HG02973 (cell line): ENCODE results near the gene AHNAK2.

ENCODE experiments used
- ATAC-seq: cut with Tn5 transposase; IDR thresholded peaks from one replicate; pipeline ENCODE4 v1.9.1; 2021; ENCODE audit warnings: moderate library complexity; ENCODE audit not compliant: unreplicated experiment

Gene AHNAK2

DNA sequence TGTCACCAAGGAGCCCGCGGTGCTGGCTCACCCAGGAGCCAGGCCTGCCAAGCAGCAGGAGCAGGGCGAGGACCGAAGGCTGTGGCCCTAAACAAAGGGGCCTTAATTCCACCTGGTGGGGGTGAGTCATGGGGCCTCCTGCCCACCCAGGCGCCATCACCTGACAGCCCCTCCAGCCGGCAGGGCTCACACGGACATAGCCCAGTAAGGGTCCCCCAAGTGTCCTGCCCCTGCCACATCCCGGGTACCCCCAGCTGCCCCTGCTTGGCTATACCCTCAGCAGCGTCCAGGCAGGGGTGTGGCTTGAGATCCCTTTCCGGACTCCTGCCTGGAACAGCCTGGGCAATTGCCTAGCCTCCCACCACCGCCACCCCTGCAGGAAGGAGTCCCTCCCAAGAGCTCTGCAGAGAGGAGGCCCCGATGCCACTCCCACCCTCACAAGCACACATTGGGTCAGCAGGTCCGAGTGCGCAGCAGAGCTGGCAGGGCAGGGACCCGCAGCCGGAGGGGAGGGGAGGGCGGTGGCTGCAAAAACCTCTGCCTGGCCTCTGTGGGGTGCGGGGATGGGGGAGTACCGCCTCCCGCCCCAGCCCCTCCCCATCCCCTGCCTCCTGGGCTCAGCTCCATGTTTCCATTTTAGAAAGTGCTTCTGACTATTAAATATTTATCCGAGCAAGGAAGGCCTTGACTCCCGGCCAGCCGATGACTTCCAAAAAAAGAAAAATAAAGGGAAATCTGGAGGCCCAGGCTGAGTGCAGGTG is 4.6 kb downstream of the AHNAK2 start:
- no peak for ATAC-seq

DNA sequence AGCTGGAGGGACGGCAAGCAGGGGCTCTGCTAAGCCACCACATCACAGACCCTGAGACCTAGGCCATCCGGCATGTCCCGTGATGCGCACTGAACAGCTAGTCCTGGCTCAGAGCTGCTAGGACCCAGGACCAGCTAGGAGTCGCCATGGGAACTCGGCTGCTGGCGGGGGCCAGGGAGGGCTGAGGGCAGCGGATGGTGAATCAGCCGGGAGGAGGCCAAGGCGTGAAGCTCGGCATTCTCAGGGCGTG is 5.1 kb downstream of the AHNAK2 start:
- ATAC-seq, result no peak

DNA sequence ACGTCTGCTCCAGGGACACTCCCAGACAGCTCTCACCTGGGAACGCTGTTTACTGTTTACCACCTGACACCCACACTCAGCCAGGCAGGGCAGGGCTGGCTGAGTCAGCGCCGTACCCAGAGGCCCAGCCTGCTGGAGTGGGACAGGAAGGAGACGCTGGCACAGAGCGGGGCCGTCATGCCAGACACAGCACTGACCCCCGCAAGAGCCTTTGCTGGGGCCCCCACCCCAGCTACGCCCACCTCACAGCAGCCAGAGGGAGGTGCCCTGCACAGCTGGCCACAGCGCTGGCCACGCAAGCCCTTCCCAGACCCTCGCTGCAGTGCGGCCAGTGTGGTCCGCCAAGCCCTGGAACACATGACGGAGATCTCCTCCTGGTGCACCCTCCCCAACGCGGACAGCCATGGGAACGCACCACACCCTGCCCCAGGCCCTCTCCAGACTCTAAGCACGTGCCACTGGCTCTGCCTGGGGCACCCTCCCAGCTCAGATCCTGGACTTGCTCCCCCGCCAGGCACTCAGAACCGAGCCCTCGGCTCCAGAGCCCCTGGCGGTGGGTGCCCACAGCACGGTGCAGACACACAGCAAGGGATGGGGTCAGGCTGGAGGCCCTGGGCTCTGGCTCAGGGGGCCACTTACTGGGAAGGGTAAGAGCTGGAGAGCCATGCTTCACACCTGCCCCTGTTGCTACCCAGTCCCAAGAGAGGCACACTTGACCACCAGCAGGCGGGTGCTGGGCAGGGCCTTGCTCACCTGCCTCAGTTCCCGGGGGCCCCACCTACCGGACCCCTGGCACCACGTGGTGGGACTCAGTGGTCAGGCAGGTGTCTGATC is 5.7 kb downstream of the AHNAK2 start:
- no peak for ATAC-seq

GRCh38 chr14:104971447-104972240 is 6.5 kb downstream of the AHNAK2 start:
- no peak for ATAC-seq

DNA sequence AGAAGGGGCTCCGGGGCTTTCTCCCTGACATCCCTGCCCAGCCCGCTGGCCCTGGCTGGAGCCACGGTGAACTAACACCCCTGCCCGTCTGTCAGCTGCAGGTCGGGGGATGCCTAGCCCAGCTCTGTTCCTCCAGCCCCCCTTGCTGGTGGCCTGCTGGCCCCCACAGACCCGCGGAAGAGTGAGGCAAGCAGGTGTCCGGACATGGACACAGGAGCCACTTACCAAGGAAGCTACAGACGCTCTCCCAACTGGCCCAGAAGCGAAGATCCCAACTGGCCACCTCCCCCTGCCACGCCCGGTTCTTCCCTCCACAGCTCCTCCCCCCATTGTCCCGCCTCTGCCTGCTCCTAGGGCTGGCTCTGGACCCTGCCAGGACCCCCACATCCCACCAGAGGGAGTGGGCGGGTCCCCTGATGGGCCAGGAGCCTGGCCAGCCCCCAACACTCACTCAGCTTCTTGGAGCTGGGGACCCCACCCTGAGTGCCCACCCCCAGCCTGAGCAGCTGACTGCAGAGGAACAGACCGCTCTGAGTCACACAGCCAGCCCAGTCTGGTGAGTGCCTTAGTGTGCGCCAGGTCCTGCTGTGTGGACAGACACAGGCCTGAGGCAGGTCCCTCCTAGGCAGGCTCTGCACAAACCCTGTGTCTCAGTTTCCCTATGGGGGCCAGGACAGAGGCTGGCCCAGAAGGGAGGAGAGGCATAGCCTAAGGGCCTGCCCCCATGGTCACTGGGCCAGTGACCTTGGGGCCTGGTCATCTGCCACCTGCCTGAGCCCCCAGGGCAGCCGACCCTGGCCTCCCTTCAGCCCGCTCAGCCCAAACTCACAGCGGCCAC is 7.7 kb downstream of the AHNAK2 start:
- ATAC-seq, result no peak

GRCh38 chr14:104969741-104970230 is 8.4 kb downstream of the AHNAK2 start:
- ATAC-seq, result no peak

DNA sequence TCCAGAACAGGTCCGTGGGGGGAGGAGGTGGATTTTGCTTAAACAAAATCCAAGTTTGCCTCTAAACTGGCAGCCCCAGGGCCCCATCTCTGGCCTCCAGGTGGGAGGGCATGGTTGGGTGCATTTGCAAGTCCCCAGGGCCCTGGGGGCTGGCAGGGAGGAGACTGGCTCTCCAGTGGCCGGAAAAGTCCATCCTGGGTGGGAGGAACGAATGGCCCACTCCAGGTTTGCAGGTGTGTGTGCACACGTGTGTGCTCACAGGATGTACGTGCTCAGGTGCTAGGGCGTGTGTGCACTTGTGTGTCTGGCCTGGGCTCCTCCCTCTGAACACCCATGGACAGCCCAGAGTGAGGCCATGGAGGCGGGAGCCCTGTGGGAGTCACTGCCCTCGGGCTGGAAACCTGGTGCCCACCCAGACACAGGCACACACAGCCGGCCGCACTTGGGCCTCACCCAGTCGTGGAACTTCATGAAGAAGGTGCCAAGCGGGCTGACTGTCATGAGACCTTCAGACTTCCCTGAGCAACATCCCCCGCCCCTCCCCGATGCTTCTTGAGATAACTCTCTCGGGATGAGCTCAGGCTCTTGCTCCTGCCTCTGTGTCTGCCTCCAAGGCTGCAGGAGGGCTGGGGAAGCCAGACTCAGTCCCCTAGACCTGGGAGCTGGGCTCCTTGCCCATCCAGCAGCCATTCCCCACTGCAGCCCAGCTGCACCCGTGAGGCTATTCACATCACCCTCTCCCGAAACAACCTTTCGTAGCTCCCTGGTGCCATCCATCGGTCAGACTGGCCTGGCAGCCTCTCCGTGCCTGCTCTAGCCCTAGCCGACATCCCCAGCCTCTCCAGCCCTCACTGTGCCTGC is 9.4 kb downstream of the AHNAK2 start:
- ATAC-seq, result no peak

DNA sequence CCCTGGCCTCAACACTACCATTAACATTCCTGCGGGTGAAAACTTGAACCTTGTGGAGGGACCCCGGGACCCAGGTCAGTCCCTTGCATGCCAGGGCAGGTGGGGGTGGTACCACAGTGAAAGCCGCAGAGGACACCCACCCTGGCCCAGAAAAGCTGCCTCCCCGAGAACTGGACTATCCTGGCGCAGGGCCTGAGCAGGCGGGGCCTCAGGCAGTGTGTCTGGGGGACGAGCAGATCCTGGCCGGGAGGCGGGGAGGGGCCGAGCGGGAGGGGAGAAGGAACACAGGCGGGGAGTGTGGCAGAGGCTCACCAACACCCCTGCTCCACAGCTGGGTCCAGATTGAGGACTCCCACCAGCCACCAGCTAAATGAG is 10.0 kb downstream of the AHNAK2 start:
- ATAC-seq, result no peak

DNA sequence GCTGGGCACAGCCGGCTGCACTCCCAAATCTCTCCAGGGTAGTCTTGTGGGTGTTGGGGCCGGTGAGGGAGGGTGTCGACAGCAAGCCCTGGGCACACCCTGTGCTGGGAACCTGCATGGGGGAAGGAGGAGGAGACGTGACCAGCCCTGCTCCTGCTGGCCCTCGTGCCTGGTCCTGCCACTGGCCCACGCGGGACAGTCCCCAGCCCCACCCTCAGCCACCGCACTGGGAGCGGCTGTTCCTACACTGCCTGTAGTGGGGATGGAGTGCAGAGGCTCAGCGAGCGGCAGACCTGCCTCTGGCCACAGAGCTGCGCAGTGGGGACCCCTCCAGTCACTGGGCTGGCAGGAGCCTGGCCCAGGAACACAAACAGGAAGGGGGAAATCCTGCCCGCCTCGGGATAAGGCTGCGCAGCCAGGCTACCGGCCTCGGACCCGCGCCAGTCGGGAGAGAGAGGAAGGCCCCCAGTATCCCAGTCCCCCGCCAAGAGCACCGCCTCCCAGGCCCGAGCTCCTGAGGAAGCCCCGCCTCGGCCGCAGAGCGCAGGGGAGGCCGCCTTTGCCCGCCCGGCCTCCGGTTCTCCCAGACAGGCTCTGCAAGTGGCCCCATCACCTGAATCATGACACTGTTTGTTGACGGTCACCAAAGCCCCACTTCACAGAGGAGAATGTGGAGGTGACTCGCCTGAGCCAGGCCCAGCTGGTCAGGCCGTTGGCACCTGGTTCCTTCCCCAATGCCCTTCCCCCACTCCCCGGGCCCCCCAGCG is 10.6 kb downstream of the AHNAK2 start:
- ATAC-seq, result no peak

GRCh38 chr14:104966981-104967385 is 11.2 kb downstream of the AHNAK2 start:
- ATAC-seq, result no peak

GRCh38 chr14:104966261-104966865 is 11.8 kb downstream of the AHNAK2 start:
- ATAC-seq, result no peak

DNA sequence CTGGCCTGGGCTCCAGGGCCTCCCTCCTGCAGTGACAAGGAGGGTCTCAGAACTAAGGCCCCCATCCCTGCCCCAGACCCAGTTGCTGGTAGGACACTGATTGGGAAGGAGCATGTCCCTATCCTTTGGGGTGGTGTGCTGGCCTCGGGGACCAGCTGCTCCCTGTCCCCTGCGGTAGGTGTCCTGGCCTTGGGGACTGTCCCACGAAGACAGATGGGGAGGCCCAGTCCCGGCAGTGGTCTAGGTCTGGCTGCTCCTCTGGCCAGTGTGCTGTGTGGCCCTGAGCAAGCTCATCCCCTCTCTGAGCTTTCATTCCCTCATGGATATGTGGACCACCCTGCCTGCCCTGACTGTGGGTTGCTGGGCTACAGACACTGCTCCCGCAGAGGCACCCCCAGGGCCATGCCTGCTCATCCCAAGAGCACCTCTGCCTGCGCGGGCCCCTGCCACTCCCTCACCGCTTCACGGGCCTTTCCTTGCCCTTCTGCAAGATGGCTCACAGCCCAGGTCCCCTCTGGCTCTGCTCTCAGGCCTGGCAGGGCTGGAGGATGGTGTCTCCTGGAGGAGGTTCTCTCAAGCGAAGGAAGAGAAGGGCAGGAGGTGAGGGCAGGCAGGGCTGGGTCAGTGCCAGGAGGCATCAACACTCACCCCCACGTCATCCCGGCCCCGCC is 12.5 kb downstream of the AHNAK2 start:
- ATAC-seq, result no peak

GRCh38 chr14:104964546-104964945 is 13.6 kb downstream of the AHNAK2 start:
- ATAC-seq, result no peak

GRCh38 chr14:104957146-104958113 is 20.7 kb downstream of the AHNAK2 start:
- no peak for ATAC-seq

- ATAC-seq, result no peak
These were observed 21.8 kb downstream of the AHNAK2 start for GRCh38 chr14:104956290-104956890.

DNA sequence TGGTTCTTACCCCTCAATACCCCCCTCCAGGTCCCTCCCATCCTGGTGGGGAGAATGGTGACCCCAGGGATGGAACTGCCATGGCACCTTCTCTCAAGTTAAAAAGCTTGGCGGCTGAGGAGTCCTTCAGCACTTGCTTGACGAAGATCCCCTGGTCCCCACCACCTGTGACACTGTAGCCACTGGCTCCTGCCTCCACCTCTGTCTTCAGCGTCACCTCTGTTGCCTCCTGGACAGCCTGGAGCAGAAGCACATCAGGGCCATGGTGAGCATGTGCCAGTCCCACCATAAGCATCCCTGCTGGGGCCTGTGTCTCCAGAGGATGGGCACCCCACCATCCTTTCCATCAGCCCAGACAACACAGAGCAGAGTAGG is 22.8 kb downstream of the AHNAK2 start:
- no peak for ATAC-seq
